ENCODE measurements around the gene HLCS.
A peak's percentile ranks its signal among the peaks of the same experiment; 100 is the strongest.

HLCS gene

GRCh38 chr21:36985751-36986594, 19.5 kb upstream of the HLCS start:
- no peak for DNase-seq

GRCh38 chr21:36981977-36982700, 15.7 kb upstream of the HLCS start:
- DNase-seq = no peak

GRCh38 chr21:36981049-36981391, 14.6 kb upstream of the HLCS start:
- no peak for DNase-seq

- DNase-seq = no peak
Measured at GRCh38 chr21:36980280-36981048, 14.0 kb upstream of the HLCS start.

GRCh38 chr21:36976882-36977651, 10.6 kb upstream of the HLCS start:
- peak; percentile 59 for DNase-seq

- DNase-seq = no peak
Measured at GRCh38 chr21:36976228-36976861, 9.9 kb upstream of the HLCS start.

GRCh38 chr21:36974851-36975192, 8.4 kb upstream of the HLCS start:
- no peak for DNase-seq

- no peak for DNase-seq
Measured at GRCh38 chr21:36973986-36974850, 7.7 kb upstream of the HLCS start.

GRCh38 chr21:36968976-36969375, 2.5 kb upstream of the HLCS start:
- DNase-seq = no peak

- DNase-seq = no peak
Measured at GRCh38 chr21:36968414-36968813, 1.9 kb upstream of the HLCS start.

GRCh38 chr21:36966821-36967768, 626 bp upstream of the HLCS start:
- DNase-seq = no peak

GRCh38 chr21:36965720-36966065, 776 bp downstream of the HLCS start:
- no peak for DNase-seq

- no peak for DNase-seq
Measured at GRCh38 chr21:36964827-36965719, 1.4 kb downstream of the HLCS start.

GRCh38 chr21:36964398-36964797, 2.1 kb downstream of the HLCS start:
- no peak for DNase-seq

GRCh38 chr21:36962098-36962780, 4.2 kb downstream of the HLCS start:
- no peak for DNase-seq

- DNase-seq = no peak
Measured at GRCh38 chr21:36960676-36961284, 5.7 kb downstream of the HLCS start.

- no peak for DNase-seq
Measured at GRCh38 chr21:36959020-36959835, 7.2 kb downstream of the HLCS start.

Measured in activated CD8-positive, alpha-beta memory T cell treated with anti-CD3 and anti-CD28 coated beads, Interleukin-2, amount 50 U/mL, for 48 hours (primary cell).